CD8-positive, alpha-beta memory T cell (primary cell): Measurements from ENCODE around the gene GRP. TPM values are rescaled to one million over a fixed set of nuclear protein-coding genes. Genes with fewer than 3 reads are reported as not detected.

Experiments
- CTCF ChIA-PET: fragments of 350-600 bp; sonication (Branson Sonifier 250); formaldehyde crosslinking; loops from one replicate; lab custom pipeline; 2021; ENCODE audit warnings: antibody characterized with exemption; lab: Charles Lee
- POLR2A ChIA-PET: fragments of 350-600 bp; sonication (Branson Sonifier 250); formaldehyde crosslinking; loops from one replicate; lab custom pipeline; 2021; ENCODE audit warnings: antibody characterized with exemption; lab: Charles Lee
- DNase-seq, 5 donors: peaks; one replicate each; pipeline versions ENCODE4 v3.0.0 to v3.0.0-alpha.2; 2020 to 2022; ENCODE audit warnings: mixed read lengths in 1 of 5
- H3K27ac ChIP-seq: one replicate; pipeline ENCODE4 v1.7.0; 2013; ENCODE audit warnings: low read depth, mild to moderate bottlenecking, low read length, moderate library complexity
- H3K27me3 ChIP-seq: 2 replicates; pipeline ENCODE4 v1.7.0; 2013; ENCODE audit warnings: low read length, mild to moderate bottlenecking; ENCODE audit not compliant: insufficient read depth, poor library complexity, severe bottlenecking
- H3K36me3 ChIP-seq: 2 replicates; pipeline ENCODE4 v1.7.0; 2013; ENCODE audit warnings: mild to moderate bottlenecking, low read length, moderate library complexity; ENCODE audit not compliant: insufficient read depth
- H3K4me1 ChIP-seq: 2 replicates; pipeline ENCODE4 v1.7.0; 2013; ENCODE audit warnings: mild to moderate bottlenecking, low read length, moderate library complexity; ENCODE audit not compliant: insufficient read depth
- H3K4me3 ChIP-seq: 2 replicates; pipeline ENCODE4 v1.7.0; 2013; ENCODE audit warnings: mild to moderate bottlenecking, low read length
- H3K9me3 ChIP-seq: 2 replicates; pipeline ENCODE4 v1.7.0; 2013; ENCODE audit warnings: mild to moderate bottlenecking, low read length
- H3K27ac Mint-ChIP-seq, 8 donors: one replicate each; pipeline ENCODE4 v1.8.0; 2020 to 2021; ENCODE audit warnings: mixed read lengths in 8 of 8, mild to moderate bottlenecking in 6 of 8, inconsistent platforms in 3 of 8, moderate library complexity in 3 of 8
- H3K27me3 Mint-ChIP-seq, 2 donors: one replicate each; pipeline ENCODE4 v1.8.0; 2020 to 2021; ENCODE audit warnings: mixed read lengths in 2 of 2, mild to moderate bottlenecking in 1 of 2, moderate library complexity in 1 of 2
- H3K36me3 Mint-ChIP-seq, 3 donors: one replicate each; pipeline ENCODE4 v1.8.0; 2020 to 2021; ENCODE audit warnings: mixed read lengths in 3 of 3, inconsistent platforms in 1 of 3, mild to moderate bottlenecking in 1 of 3
- H3K4me1 Mint-ChIP-seq, 3 donors: one replicate each; pipeline ENCODE4 v1.8.0; 2020 to 2021; ENCODE audit warnings: mixed read lengths in 3 of 3, inconsistent platforms in 1 of 3, mild to moderate bottlenecking in 1 of 3
- H3K4me3 Mint-ChIP-seq, 7 donors: one replicate each; pipeline ENCODE4 v1.8.0; 2020 to 2021; ENCODE audit warnings: mixed read lengths in 7 of 7, mild to moderate bottlenecking in 6 of 7, moderate library complexity in 4 of 7, inconsistent platforms in 2 of 7
- H3K9me3 Mint-ChIP-seq, 5 donors: one replicate each; pipeline ENCODE4 v1.8.0; 2020 to 2022; ENCODE audit warnings: mixed read lengths in 5 of 5, mild to moderate bottlenecking in 3 of 5, moderate library complexity in 2 of 5, inconsistent platforms in 1 of 5
- polyA plus RNA-seq: library from polyadenylated mRNA; unstranded; fragments of 300-500 nt; fragmentation: Illumina TruSeq; gene quantifications from one replicate; pipeline ENCODE4 v1.2.3, GENCODE V29; 2021
- total RNA-seq, 2 experiments: library from RNA; stranded (reverse); gene quantifications; one replicate each; pipeline ENCODE4 v1.2.3, GENCODE V29; 2021

Gene GRP
- total and polyA plus RNA-seq, 3 experiments from 2014 or later, result not detected

GRCh38 chr18:59269563-59270119 lies 49.7 kb downstream of the GRP start:
- Histone ChIP-seq H3K4me3 (no peak overlapping the region), H3K27ac (no peak overlapping the region), H3K9me3 (no peaks in the 10 kb centered on the region), H3K4me1 (no peaks in the 10 kb centered on the region), H3K27me3 (peaks cover 39% of the 10 kb centered on the region), H3K36me3 (no peaks in the 10 kb centered on the region)
- Mint-ChIP-seq H3K4me3 (peak overlapping the region in 6 of 7 donors; percentile 58 to 79 (median 62)), H3K4me1 (peaks cover 17 to 58% (median 23%) of the 10 kb centered on the region in 3 donors), H3K36me3 (no peaks in the 10 kb centered on the region), H3K27ac (peak overlapping the region in 1 of 8 donors; percentile 33), H3K9me3 (peaks cover 0 to 3% (median 2%) of the 10 kb centered on the region in 5 donors), H3K27me3 (peaks cover 68 to 75% of the 10 kb centered on the region in 2 donors)
- no peak for DNase-seq
- POLR2A ChIA-PET, result no interaction called here
- CTCF ChIA-PET, result interaction anchor here (0.8 to 1.9 kb wide), 2 partner anchors 10 to 133 kb away, joined by 3 to 5 read pairs; no protein-coding TSS in a partner anchor

- ChIA-PET CTCF (interaction anchor here (1.9 kb wide), 1 partner anchor 132 kb away, joined by 5 read pairs; no protein-coding TSS in a partner anchor), POLR2A (no interaction called here)
- H3K27ac ChIP-seq, result no peak overlapping the region
- Mint-ChIP-seq H3K4me1 (peaks cover 18 to 52% (median 24%) of the 10 kb centered on the region in 3 donors), H3K27ac (no peak overlapping the region), H3K27me3 (peaks cover 72 to 82% of the 10 kb centered on the region in 2 donors), H3K9me3 (peaks cover 0 to 3% (median 2%) of the 10 kb centered on the region in 5 donors), H3K36me3 (no peaks in the 10 kb centered on the region), H3K4me3 (peak overlapping the region in 3 of 7 donors; percentile 24 to 52 (median 39))
- peaks cover 39% of the 10 kb centered on the region for H3K27me3 ChIP-seq
- no peaks in the 10 kb centered on the region for H3K9me3 ChIP-seq
- no peak for DNase-seq
- H3K4me3 ChIP-seq, result no peak overlapping the region
- no peaks in the 10 kb centered on the region for H3K4me1 ChIP-seq
- no peaks in the 10 kb centered on the region for H3K36me3 ChIP-seq
Observed at GRCh38 chr18:59270689-59271257, 50.8 kb downstream of the GRP start.

GRCh38 chr18:59271606-59272220 lies 51.8 kb downstream of the GRP start:
- Histone ChIP-seq H3K9me3 (no peaks in the 10 kb centered on the region), H3K4me3 (no peak overlapping the region), H3K27me3 (peaks cover 36% of the 10 kb centered on the region), H3K4me1 (no peaks in the 10 kb centered on the region), H3K27ac (no peak overlapping the region), H3K36me3 (no peaks in the 10 kb centered on the region)
- no peak overlapping the region for H3K27ac Mint-ChIP-seq
- peak overlapping the region in 3 of 7 donors; percentile 8 to 18 (median 13) for H3K4me3 Mint-ChIP-seq
- CTCF ChIA-PET, result no interaction called here
- POLR2A ChIA-PET, result no interaction called here
- peaks cover 0 to 3% (median 2%) of the 10 kb centered on the region in 5 donors for H3K9me3 Mint-ChIP-seq
- peaks cover 72 to 82% of the 10 kb centered on the region in 2 donors for H3K27me3 Mint-ChIP-seq
- H3K4me1 Mint-ChIP-seq, result peaks cover 15 to 44% (median 18%) of the 10 kb centered on the region in 3 donors
- no peak for DNase-seq
- H3K36me3 Mint-ChIP-seq, result no peaks in the 10 kb centered on the region

- Histone ChIP-seq H3K4me1 (no peaks in the 10 kb centered on the region), H3K4me3 (no peak overlapping the region), H3K27ac (no peak overlapping the region), H3K27me3 (peaks cover 35% of the 10 kb centered on the region), H3K9me3 (no peaks in the 10 kb centered on the region), H3K36me3 (no peaks in the 10 kb centered on the region)
- Mint-ChIP-seq H3K4me1 (peaks cover 12 to 42% (median 18%) of the 10 kb centered on the region in 3 donors), H3K27ac (no peak overlapping the region), H3K36me3 (no peaks in the 10 kb centered on the region), H3K27me3 (peaks cover 70 to 79% of the 10 kb centered on the region in 2 donors), H3K4me3 (peak overlapping the region in 3 of 7 donors; percentile 8 to 18 (median 13)), H3K9me3 (peaks cover 0 to 3% (median 0%) of the 10 kb centered on the region in 5 donors)
- POLR2A ChIA-PET, result no interaction called here
- CTCF ChIA-PET, result no interaction called here
- no peak for DNase-seq
Observed at GRCh38 chr18:59272221-59272888, 52.4 kb downstream of the GRP start.

GRCh38 chr18:59272891-59273758 lies 53.2 kb downstream of the GRP start, which contains the start of gene RAX:
TSS of gene RAX (minus strand) at chr18:59273454. CDS start at chr18:59273206, 248 bp downstream.
- Histone ChIP-seq H3K4me1 (no peaks in the 10 kb centered on the region), H3K27ac (no peak within 1 kb of the TSS), H3K9me3 (no peaks in the 10 kb centered on the region), H3K4me3 (no peak within 1 kb of the TSS), H3K27me3 (peaks cover 35% of the 10 kb centered on the region), H3K36me3 (no peaks in the 10 kb centered on the region)
- H3K27me3 Mint-ChIP-seq, result peaks cover 64 to 76% of the 10 kb centered on the region in 2 donors
- peak within 1 kb of the TSS in 5 of 7 donors; percentile 26 to 66 (median 53) for H3K4me3 Mint-ChIP-seq
- peaks cover 10 to 35% (median 14%) of the 10 kb centered on the region in 3 donors for H3K4me1 Mint-ChIP-seq
- peaks cover 0 to 3% (median 0%) of the 10 kb centered on the region in 5 donors for H3K9me3 Mint-ChIP-seq
- no peak for DNase-seq
- POLR2A ChIA-PET, result no interaction called here
- CTCF ChIA-PET, result no interaction called here
- H3K36me3 Mint-ChIP-seq, result no peaks in the 10 kb centered on the region
- no peak within 1 kb of the TSS for H3K27ac Mint-ChIP-seq

- no peak for DNase-seq
- no peaks in the 10 kb centered on the region for H3K9me3 ChIP-seq
- Mint-ChIP-seq H3K9me3 (peaks cover 0 to 3% (median 0%) of the 10 kb centered on the region in 5 donors), H3K27me3 (peaks cover 56 to 76% of the 10 kb centered on the region in 2 donors), H3K4me3 (peak overlapping the region in 5 of 7 donors; percentile 26 to 66 (median 53)), H3K4me1 (peaks cover 8 to 27% (median 10%) of the 10 kb centered on the region in 3 donors), H3K27ac (no peak overlapping the region), H3K36me3 (no peaks in the 10 kb centered on the region)
- no peaks in the 10 kb centered on the region for H3K4me1 ChIP-seq
- ChIA-PET CTCF (no interaction called here), POLR2A (no interaction called here)
- H3K4me3 ChIP-seq, result no peak overlapping the region
- H3K27me3 ChIP-seq, result peaks cover 30% of the 10 kb centered on the region
- no peaks in the 10 kb centered on the region for H3K36me3 ChIP-seq
- no peak overlapping the region for H3K27ac ChIP-seq
Observed at GRCh38 chr18:59273759-59274532, 54.0 kb downstream of the GRP start.

GRCh38 chr18:59274533-59274928 lies 54.6 kb downstream of the GRP start:
- H3K27me3 Mint-ChIP-seq, result peaks cover 54 to 77% of the 10 kb centered on the region in 2 donors
- DNase-seq, result no peak
- H3K36me3 Mint-ChIP-seq, result no peaks in the 10 kb centered on the region
- Histone ChIP-seq H3K27ac (no peak overlapping the region), H3K36me3 (no peaks in the 10 kb centered on the region), H3K27me3 (peaks cover 29% of the 10 kb centered on the region), H3K4me3 (no peak overlapping the region), H3K9me3 (no peaks in the 10 kb centered on the region), H3K4me1 (no peaks in the 10 kb centered on the region)
- peaks cover 8 to 24% (median 9%) of the 10 kb centered on the region in 3 donors for H3K4me1 Mint-ChIP-seq
- H3K9me3 Mint-ChIP-seq, result peaks cover 0 to 3% (median 0%) of the 10 kb centered on the region in 5 donors
- CTCF ChIA-PET, result no interaction called here
- POLR2A ChIA-PET, result no interaction called here
- H3K27ac Mint-ChIP-seq, result no peak overlapping the region
- peak overlapping the region in 3 of 7 donors; percentile 21 to 66 (median 23) for H3K4me3 Mint-ChIP-seq
